ENCODE data around the gene TAF6. TPM values are rescaled to one million over a fixed set of nuclear protein-coding genes. Genes with fewer than 3 reads are reported as not detected.

Gene TAF6
- total RNA-seq, 1 experiment from 2014 or later: 87.1 TPM

GRCh38 chr7:100159099-100159623 is 40.0 kb upstream of the TAF6 start:
- no peak overlapping the region for H2BK120ac ChIP-seq (ENCODE audit: low read depth, low read length, poor library complexity, severe bottlenecking)
- H3K27me3 ChIP-seq (ENCODE audit: insufficient read depth, low read length): no peaks in the 10 kb centered on the region
- H2BK15ac ChIP-seq (ENCODE audit: low read depth, low read length): no peak overlapping the region
- H3K23ac ChIP-seq (ENCODE audit: insufficient read length, low read depth, low read length): no peak overlapping the region
- peaks cover 2% of the 10 kb centered on the region for H3K79me1 ChIP-seq (ENCODE audit: insufficient read depth, low read depth, low read length, poor library complexity, severe bottlenecking)
- no peak overlapping the region for H3K27ac ChIP-seq (ENCODE audit: insufficient read length, low read depth, low read length)
- H3K56ac ChIP-seq (ENCODE audit: insufficient read length, low read depth, low read length): no peak overlapping the region
- Mint-ChIP-seq H3K27ac (peak overlapping the region; percentile 59 to 84 (median 64); a peak in 4 of 7 replicates), H3K9me3 (no peaks in the 10 kb centered on the region), H3K27me3 (ENCODE audit: low read depth) (no peaks in the 10 kb centered on the region; the same call in none of the 2 replicates), H3K4me1 (peaks cover 16 to 26% of the 10 kb centered on the region in 2 experiments), H3K36me3 (ENCODE audit: insufficient read depth in 1 of 3, low read depth in 3 of 3) (peaks cover 12 to 30% (median 29%) of the 10 kb centered on the region in 3 experiments; a peak in 6 of 7 replicates), H3K4me3 (peak overlapping the region; percentile 75 to 83)
- H3T11ph ChIP-seq (ENCODE audit: low read length): no peak overlapping the region
- no peak overlapping the region for H3K14ac ChIP-seq (ENCODE audit: insufficient read depth, low read length)
- no peak overlapping the region for H3K18ac ChIP-seq (ENCODE audit: insufficient read length, low read depth, low read length)
- H2AK5ac ChIP-seq (ENCODE audit: insufficient read length, low read length): no peak overlapping the region
- no peaks in the 10 kb centered on the region for H3K9me3 ChIP-seq (ENCODE audit: control insufficient read depth, low read depth, low read length)
- H4K20me1 ChIP-seq (ENCODE audit: control insufficient read depth, insufficient read depth, insufficient read length): no peaks in the 10 kb centered on the region
- H3K4me1 ChIP-seq (ENCODE audit: insufficient read depth, low read length): no peaks in the 10 kb centered on the region; the same call in 1 of the 2 replicates
- H4K5ac ChIP-seq (ENCODE audit: insufficient read length, low read depth, low read length): no peak overlapping the region
- no peaks in the 10 kb centered on the region for H3K79me2 ChIP-seq (ENCODE audit: insufficient read depth, low read length)
- H4K8ac ChIP-seq (replicated peaks; ENCODE audit: insufficient read length, low read depth, low read length): no peak overlapping the region
- no peak overlapping the region for H2BK12ac ChIP-seq (ENCODE audit: insufficient read length, low read depth, low read length)
- WGBS (ENCODE audit: extremely low coverage, insufficient read length, low lambda C conversion rate): no CpG with 5 or more reads among the region's 7 CpGs
- H4K91ac ChIP-seq (ENCODE audit: insufficient read length, low read depth, low read length): no peak overlapping the region
- TF ChIP-seq, protein P1, sequence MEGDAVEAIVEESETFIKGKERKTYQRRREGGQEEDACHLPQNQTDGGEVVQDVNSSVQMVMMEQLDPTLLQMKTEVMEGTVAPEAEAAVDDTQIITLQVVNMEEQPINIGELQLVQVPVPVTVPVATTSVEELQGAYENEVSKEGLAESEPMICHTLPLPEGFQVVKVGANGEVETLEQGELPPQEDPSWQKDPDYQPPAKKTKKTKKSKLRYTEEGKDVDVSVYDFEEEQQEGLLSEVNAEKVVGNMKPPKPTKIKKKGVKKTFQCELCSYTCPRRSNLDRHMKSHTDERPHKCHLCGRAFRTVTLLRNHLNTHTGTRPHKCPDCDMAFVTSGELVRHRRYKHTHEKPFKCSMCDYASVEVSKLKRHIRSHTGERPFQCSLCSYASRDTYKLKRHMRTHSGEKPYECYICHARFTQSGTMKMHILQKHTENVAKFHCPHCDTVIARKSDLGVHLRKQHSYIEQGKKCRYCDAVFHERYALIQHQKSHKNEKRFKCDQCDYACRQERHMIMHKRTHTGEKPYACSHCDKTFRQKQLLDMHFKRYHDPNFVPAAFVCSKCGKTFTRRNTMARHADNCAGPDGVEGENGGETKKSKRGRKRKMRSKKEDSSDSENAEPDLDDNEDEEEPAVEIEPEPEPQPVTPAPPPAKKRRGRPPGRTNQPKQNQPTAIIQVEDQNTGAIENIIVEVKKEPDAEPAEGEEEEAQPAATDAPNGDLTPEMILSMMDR (conservative IDR thresholded peaks at IDR 0.05): no peak
- peak overlapping the region; percentile 41 for H3K4me2 ChIP-seq (ENCODE audit: insufficient read depth, insufficient read length, low read length)
- no peak overlapping the region for H2AFZ ChIP-seq (ENCODE audit: low read length)
- H2BK20ac ChIP-seq (ENCODE audit: low read depth, low read length, poor library complexity, severe bottlenecking): no peak overlapping the region
- H3K9ac ChIP-seq (ENCODE audit: extremely low read depth, insufficient read length, low read length): no peak overlapping the region
- no peak overlapping the region for H3K4ac ChIP-seq (ENCODE audit: low read depth, low read length)
- H2BK5ac ChIP-seq (ENCODE audit: insufficient read length, low read length): no peak overlapping the region
- peak; percentile 51 for DNase-seq
- peaks cover 10% of the 10 kb centered on the region for H3K23me2 ChIP-seq (ENCODE audit: insufficient read length, low read depth, low read length, poor library complexity, severe bottlenecking)
